HL-60 (cell line): ENCODE measurements around the gene SECTM1.

Source experiments
- DNase-seq, 2 experiments: peaks; one replicate each; pipeline ENCODE4 v3.0.0-alpha.2; 2010 to 2020; ENCODE audit warnings: low read depth in 1 of 2, low spot score in 1 of 2
- H3K27ac ChIP-seq: fragments of 250-450 bp; sonication (Bioruptor Pico); replicated peaks from 2 replicates; pipeline ENCODE4 v1.5.1; 2020; ENCODE audit warnings: mild to moderate bottlenecking, moderate library complexity
- H3K27me3 ChIP-seq: fragments of 250-450 bp; sonication (Bioruptor Pico); 2 replicates; pipeline ENCODE4 v1.5.1; 2021; ENCODE audit warnings: mild to moderate bottlenecking, moderate library complexity; ENCODE audit not compliant: insufficient read depth, poor library complexity, severe bottlenecking
- H3K4me3 ChIP-seq: replicated peaks from 2 replicates; pipeline ENCODE4 v1.5.1; 2011; ENCODE audit warnings: mild to moderate bottlenecking, control low read depth, low read length; ENCODE audit not compliant: insufficient read depth
- GABPA ChIP-seq: IDR thresholded peaks from 2 replicates; pipeline ENCODE4 v1.6.1; 2012; ENCODE audit warnings: low read depth
- POLR2AphosphoS5 ChIP-seq: IDR thresholded peaks from 2 replicates; pipeline ENCODE4 v1.6.1; 2012; ENCODE audit warnings: low read depth
- SPI1 ChIP-seq: IDR thresholded peaks from 2 replicates; pipeline ENCODE4 v1.6.1; 2012; ENCODE audit warnings: low read depth, mild to moderate bottlenecking, borderline replicate concordance
- TF ChIP-seq, protein P1 (sequence below): IDR thresholded peaks from one replicate; pipeline ENCODE4 v1.5.1; 2011; ENCODE audit warnings: low read length, control low read depth, inconsistent platforms; ENCODE audit not compliant: insufficient read depth
- TF ChIP-seq, protein P2 (sequence below): IDR thresholded peaks from 2 replicates; pipeline ENCODE4 v1.6.1; 2012; ENCODE audit warnings: low read depth; ENCODE audit not compliant: insufficient replicate concordance

SECTM1 gene

DNA sequence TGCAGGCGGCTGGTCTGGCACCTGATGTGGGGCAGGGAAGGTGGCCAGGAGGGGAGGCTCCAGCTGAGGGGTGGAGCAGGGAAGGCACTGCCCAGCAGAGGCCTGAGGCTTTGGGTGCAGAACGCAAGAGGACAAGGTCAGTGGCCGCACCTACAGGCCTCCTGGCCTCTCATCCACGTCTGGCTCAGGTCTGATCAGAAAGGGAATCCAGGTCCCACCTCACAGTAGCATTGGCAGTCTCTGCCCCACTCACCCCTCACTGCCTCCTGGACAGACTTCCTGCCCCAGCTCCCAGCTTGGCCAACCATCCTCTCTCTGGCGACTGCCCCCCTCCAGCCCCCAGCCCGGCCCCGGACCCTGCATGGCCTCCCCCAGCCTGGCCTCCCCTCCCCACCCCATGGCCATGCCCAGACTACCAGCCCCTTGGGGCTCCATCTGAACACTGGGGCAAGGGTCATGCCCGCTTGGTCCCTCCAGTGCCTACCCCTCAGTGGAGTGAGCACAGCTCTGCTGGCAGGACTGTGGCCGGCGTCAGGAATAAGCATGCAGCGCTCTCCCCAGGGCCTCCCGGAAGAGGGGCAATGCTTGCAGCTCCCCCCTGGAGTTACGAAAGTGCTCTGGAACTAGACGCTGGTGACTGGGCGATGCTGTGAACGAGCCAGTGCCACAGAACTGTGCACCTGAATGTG lies 42.6 kb upstream of the SECTM1 start:
- peaks cover 25% of the 10 kb centered on the region for H3K27me3 ChIP-seq
- H3K27ac ChIP-seq = no peak overlapping the region
- H3K4me3 ChIP-seq = no peak overlapping the region
- TF ChIP-seq GABPA (no peak), POLR2AphosphoS5 (no peak), SPI1 (no peak)
- TF ChIP-seq, protein P1, sequence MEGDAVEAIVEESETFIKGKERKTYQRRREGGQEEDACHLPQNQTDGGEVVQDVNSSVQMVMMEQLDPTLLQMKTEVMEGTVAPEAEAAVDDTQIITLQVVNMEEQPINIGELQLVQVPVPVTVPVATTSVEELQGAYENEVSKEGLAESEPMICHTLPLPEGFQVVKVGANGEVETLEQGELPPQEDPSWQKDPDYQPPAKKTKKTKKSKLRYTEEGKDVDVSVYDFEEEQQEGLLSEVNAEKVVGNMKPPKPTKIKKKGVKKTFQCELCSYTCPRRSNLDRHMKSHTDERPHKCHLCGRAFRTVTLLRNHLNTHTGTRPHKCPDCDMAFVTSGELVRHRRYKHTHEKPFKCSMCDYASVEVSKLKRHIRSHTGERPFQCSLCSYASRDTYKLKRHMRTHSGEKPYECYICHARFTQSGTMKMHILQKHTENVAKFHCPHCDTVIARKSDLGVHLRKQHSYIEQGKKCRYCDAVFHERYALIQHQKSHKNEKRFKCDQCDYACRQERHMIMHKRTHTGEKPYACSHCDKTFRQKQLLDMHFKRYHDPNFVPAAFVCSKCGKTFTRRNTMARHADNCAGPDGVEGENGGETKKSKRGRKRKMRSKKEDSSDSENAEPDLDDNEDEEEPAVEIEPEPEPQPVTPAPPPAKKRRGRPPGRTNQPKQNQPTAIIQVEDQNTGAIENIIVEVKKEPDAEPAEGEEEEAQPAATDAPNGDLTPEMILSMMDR = no peak
- TF ChIP-seq, protein P2, sequence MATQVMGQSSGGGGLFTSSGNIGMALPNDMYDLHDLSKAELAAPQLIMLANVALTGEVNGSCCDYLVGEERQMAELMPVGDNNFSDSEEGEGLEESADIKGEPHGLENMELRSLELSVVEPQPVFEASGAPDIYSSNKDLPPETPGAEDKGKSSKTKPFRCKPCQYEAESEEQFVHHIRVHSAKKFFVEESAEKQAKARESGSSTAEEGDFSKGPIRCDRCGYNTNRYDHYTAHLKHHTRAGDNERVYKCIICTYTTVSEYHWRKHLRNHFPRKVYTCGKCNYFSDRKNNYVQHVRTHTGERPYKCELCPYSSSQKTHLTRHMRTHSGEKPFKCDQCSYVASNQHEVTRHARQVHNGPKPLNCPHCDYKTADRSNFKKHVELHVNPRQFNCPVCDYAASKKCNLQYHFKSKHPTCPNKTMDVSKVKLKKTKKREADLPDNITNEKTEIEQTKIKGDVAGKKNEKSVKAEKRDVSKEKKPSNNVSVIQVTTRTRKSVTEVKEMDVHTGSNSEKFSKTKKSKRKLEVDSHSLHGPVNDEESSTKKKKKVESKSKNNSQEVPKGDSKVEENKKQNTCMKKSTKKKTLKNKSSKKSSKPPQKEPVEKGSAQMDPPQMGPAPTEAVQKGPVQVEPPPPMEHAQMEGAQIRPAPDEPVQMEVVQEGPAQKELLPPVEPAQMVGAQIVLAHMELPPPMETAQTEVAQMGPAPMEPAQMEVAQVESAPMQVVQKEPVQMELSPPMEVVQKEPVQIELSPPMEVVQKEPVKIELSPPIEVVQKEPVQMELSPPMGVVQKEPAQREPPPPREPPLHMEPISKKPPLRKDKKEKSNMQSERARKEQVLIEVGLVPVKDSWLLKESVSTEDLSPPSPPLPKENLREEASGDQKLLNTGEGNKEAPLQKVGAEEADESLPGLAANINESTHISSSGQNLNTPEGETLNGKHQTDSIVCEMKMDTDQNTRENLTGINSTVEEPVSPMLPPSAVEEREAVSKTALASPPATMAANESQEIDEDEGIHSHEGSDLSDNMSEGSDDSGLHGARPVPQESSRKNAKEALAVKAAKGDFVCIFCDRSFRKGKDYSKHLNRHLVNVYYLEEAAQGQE = no peak
- DNase-seq = no peak

DNA sequence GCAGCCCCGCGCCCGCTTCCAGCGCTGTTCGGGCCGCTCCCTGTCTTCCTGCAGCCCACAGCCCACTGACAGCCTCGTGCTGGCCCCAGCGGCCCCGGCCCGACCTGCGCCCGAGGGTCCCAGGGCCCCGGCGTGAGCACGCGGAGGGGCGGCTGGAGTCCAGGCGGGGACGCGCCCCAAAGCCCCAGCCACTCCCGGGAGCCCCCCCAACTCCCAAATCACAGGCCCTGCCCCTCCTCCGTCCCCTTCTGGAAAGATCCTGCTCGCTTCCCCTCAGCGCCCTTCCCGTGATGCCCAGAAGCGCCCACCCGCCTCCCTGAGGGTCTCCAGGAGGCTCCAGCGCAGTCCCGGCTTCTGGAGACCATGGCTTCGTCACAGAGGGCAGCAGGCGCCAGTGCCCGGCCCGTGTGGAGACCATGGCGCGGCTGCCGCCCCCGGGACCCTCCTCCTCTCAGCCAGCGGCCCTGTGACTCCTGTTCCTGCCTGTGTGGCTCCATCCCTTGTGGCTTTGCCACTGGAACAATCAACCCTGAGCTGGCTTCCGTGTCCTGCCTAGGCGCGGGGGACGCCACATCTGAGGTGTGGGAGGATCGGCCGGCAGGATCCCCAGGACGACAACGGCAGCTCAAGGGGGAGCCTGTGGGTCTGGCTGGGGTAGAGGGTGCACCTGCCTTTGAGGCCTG lies 41.9 kb upstream of the SECTM1 start:
- Histone ChIP-seq H3K27me3 (peaks cover 32% of the 10 kb centered on the region), H3K27ac (no peak overlapping the region), H3K4me3 (no peak overlapping the region)
- no peak for DNase-seq
- TF ChIP-seq SPI1 = no peak
- no peak for TF ChIP-seq GABPA
- no peak for TF ChIP-seq POLR2AphosphoS5
- TF ChIP-seq, protein P1 = no peak
- TF ChIP-seq, protein P2 = no peak

DNA sequence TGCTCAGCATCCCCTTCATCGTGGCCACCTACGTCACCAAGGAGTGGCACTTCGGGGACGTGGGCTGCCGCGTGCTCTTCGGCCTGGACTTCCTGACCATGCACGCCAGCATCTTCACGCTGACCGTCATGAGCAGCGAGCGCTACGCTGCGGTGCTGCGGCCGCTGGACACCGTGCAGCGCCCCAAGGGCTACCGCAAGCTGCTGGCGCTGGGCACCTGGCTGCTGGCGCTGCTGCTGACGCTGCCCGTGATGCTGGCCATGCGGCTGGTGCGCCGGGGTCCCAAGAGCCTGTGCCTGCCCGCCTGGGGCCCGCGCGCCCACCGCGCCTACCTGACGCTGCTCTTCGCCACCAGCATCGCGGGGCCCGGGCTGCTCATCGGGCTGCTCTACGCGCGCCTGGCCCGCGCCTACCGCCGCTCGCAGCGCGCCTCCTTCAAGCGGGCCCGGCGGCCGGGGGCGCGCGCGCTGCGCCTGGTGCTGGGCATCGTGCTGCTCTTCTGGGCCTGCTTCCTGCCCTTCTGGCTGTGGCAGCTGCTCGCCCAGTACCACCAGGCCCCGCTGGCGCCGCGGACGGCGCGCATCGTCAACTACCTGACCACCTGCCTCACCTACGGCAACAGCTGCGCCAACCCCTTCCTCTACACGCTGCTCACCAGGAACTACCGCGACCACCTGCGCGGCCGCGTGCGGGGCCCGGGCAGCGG lies 41.2 kb upstream of the SECTM1 start:
- H3K27me3 ChIP-seq = peaks cover 39% of the 10 kb centered on the region
- no peak overlapping the region for H3K27ac ChIP-seq
- no peak for DNase-seq
- no peak overlapping the region for H3K4me3 ChIP-seq
- no peak for TF ChIP-seq POLR2AphosphoS5
- TF ChIP-seq SPI1 = no peak
